Activated CD4-positive, alpha-beta T cell treated with anti-CD3 and anti-CD28 coated beads for 1 hour (primary cell): Measurements from ENCODE around the gene DCPS.

ENCODE experiments used
- DNase-seq: peaks from one replicate; pipeline ENCODE4 v3.0.0-alpha.2; 2020

Gene DCPS

DNA sequence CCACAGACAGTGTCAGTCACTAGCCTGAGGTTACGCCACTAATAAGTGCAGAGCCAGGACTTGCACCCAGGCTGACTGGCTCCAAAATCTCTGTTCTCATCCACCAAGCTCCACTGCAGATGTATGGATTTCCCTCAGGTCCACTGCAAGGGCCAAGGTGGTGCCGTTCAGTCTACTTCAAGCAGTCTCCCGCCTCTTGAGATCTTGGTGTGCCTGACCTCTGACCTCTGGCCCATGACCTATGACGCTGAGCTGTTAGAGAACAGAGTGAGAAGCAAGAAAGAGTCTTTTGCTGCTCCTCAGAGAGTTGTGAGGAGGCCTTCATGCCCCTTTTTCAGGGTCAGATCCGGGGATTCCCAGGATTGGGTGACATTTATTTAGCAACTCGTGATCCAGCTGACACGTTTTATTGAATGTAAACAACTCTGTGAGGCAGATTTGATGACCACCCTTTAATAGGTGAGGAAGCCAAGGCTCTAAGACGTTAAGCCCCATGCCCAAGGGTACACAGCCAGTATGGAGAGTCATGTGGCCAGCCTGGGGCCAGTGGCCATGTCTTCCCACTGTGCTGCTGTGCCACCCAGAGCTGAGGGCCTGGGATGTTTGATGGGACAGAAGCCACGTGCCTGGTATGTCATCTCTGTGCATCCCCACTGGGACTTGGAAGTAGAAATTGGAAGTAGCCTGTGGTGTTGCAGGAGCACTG lies 25.2 kb downstream of the DCPS start:
- DNase-seq: no peak

DNA sequence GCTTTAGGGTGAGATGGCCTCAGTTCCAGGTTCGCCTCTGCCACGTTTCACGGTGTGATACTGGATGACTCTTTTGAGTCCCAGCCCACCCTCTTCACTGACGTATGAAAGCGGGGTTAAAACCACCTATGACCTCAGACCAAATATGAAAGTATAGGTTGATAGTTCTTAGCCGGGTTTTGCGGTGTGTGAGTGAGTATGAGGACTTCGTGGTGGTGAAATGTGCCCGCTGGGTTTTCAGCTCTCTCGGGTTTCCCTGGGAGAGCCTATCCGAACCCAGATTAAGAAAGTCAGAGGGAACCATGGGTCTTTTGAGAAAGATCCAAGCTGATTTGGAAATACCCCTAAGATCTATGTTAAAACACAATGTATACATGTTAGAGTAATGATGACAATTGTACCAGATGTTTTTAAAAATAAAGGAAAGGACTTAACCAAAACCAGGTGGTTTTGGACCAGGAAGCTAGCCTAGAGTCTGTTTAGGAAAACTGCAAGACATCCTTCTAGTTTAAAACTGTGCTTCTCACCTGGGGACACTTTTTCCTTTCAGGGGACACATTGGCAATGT lies 25.9 kb downstream of the DCPS start:
- no peak for DNase-seq

DNA sequence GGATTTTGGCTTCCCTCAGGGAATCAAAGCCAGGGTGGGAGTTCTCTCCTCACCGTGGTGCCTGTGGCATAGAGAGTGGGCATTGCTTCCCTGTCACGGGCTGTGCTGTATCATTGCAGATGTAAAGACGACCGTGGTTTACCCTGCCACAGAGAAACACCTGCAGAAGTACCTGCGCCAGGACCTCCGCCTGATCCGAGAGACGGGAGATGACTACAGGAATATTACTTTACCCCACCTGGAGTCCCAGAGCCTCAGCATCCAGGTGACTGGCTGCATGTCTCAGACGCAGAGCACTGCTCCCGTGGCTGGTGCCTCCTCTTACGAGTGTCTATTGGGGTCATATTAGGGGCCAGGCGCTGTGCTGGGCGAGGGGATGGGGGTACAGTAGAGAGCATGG lies 27.4 kb downstream of the DCPS start:
- no peak for DNase-seq

DNA sequence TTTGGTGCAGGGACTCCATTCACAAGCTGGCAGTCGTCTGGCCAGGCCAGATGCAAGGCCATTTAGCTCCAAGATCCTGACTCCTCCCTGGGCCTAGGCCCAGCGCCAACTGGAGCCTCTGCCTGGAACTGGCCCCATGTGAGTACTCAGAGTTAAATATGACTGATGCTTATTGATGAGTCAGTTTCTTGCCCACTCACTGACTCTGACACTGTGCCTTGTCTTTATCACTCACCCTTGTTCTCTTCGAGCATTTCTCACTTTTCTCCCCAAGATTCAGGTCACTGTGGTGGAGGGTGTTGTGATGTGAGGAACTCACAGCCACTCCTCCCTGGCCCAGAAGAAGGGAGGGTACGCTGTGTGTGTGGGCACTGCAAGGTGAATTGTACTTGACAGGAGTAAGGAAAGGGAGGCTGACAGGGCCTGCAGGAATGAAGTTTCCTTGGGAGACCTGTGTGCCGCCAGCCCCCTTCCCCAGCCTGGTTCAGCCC lies 28.4 kb downstream of the DCPS start:
- DNase-seq: no peak

DNA sequence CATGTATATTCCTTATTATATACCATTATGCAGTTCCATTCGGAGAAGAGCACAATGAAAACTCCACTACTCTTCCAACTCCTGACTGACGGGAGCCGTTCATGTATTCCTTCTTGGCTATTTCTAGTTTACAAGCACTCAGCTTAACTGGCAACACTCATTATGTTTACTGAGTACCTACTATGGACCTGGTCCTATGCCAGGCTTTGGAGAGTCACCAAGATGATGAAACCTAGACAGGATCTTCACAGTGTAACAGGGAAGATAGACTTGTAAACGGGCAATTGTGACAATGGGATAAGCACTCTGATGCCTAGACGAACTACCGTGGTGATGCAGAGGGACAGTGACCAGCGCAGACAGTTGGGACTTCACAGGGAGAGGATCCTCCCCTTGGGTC lies 29.3 kb downstream of the DCPS start:
- no peak for DNase-seq

DNA sequence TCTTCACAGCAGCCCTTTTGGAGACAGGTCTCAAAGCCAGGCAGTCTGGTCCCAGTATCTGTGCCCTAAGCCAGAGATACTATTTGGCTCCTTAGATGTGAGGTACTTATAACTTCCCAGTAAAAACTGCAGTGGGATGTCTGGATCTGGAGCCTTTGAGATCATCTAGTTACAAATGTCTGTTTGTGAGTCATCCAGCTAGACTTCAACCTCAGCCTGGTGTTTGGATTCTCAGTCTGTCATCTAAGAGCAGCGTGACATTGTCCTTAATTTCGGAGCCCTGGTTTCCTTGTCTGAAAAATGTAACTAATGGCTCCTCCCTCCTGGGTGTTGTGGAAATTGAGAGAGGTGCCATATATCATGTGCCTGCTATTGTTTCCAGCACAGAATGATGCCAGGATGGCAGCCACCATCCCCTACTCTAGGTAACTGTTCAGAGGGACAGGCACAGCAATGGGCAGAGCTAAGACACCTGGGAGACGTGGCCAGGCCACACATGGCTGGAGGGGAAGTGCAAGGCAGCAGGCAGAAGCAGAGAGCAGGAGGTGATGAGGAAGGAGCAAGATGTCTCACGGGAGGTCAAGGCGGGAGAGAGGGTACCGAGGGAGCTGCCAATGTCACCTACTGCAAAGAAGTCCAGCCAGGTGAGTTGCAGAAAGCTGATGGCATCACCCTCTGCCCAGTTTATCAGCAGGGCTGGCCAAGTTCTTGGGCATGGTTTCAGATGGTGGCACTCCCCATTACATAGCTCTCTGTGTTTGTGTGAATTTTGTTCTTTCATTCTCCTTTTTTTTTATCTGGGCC lies 31.0 kb downstream of the DCPS start:
- DNase-seq: no peak

DNA sequence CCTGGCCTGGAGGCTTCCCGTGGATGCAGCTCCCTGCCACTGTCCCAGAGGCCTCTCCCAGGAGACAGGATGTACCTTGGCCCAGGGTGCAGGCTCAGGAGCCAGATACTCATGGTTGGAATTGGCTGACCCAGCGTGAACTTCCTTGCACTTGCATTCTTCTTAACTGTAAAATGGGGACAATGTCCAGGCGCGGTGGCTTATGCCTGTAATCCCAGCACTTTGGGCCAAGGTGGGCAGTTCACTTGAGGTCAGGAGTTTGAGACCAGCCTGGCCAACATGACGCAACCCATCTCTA lies 31.6 kb downstream of the DCPS start:
- no peak for DNase-seq

DNA sequence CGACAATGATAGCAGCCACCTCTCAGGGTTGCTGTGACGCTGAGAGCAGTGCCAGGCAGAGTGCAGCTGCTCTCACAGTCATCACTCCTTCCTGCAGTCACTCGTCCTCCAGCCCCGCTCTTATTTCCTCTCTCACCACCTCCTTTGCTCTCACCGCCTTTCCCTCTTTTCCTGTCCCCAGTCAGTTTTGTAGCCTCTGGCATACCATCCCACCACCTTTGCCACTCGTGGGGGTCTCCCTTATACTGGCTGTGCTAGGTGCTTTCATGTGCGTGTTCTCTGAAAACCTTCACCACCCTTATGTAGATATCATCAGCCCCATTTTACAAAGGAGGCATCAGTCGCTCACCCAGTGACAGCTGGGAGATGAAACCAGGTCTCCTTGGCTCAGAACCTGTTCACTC lies 32.3 kb downstream of the DCPS start:
- DNase-seq: no peak

DNA sequence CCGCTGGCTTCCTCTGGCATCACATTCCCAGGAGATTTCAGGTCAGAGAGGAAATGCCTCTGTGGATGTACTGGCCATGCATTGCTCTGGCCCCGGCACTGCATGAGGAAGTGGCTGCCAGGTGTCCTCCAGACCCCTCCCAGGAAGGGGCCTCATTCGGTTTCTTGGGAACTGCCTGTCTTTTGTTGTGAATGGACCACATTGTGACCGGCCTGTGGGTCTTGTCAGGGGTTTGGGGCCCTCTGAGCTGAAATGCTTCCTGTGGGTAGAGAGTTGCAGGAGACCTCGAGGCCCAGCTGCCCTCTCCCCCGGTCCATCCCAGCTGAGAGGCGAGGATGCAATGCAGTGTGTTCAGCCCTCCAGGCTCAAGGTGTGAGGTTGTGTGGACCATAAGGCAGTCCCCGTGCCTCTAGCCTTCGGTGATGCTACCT lies 32.8 kb downstream of the DCPS start:
- no peak for DNase-seq

DNA sequence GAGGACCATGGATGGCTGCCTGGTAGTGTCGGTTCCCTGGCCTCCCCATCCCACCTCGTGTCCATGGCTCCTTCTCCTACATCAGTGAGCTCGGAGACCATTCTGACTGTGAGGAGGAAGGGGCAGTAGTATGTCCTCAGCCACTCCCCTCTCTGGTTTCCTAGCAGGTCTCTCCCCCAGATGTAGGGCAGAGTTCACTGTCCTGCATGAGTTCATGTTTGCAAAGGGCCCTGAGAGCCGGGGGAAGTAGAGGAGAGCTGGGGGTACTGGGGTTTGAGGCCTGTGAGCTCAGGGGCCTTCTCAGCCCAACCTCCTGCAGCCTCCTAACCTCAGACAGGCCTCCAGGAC lies 33.2 kb downstream of the DCPS start:
- no peak for DNase-seq

DNA sequence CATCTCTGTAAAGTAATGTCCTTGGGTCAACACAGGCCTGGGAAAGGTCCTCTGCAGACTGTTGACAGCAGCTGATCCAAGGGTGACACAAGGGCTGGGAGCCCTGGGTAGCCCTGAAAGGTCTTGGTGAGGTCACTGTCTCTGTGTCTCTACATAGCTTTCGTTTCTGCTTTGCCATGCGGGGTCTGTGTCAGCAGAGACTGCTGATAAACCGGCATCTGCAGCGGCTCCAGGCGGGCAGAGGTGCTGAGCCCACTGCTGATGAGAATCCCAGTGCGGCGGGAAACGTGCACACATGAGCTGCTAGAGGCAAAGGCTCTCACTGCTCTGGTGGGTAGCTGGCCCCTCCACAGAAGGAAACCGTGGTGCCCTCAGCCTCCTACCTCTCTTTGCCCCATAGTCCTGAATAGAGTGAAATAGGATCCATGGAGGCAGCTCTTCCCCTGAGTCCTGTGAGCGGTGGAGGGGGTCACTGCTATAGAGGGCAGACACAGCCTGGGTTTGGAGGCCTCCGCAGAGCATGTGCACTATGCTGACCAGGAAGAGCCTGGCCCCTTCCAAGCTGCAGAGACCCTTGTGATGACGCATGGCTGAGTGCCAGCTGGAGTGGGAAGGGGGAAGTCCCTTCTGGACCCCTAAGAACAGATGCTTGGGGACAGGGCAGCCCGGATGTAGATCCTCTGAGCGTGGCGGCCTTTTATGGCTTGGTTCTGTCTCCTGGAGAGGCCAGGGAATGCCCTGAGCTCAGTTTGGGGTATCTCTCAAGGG lies 33.8 kb downstream of the DCPS start:
- DNase-seq: no peak

DNA sequence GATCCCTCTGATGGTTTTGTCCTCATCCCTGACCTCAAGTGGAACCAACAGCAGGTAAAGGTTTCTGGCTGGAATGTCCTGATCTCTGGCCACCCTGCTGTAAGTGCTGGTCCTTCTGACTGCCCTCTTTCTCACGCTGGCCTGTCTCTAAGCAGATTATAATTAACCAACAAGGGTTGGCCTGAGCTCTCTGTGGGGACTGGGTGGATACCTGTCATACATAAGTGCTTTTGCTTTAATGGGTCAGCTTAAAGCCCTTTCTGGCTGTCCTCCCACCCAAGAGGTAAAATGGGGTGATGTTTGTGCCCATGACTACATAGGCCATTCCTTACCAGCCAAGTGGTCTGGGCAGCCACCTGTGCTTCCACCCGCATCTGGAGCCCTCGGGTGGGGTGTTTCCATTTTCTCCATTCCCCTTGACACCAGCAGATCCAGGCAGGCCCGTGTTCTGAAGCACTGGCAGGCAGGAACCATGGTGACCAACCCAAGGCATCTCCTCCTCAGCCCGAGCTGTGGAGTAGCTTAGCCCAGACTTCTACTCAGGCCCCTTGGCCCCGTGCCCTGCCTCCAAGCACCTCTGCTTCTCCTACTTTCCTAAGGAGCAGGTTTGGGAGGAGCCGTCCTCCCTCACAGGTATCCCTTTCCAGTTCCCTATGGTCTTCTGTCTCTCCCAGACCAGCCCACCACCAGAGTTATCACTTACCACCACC lies 34.6 kb downstream of the DCPS start:
- DNase-seq: no peak

DNA sequence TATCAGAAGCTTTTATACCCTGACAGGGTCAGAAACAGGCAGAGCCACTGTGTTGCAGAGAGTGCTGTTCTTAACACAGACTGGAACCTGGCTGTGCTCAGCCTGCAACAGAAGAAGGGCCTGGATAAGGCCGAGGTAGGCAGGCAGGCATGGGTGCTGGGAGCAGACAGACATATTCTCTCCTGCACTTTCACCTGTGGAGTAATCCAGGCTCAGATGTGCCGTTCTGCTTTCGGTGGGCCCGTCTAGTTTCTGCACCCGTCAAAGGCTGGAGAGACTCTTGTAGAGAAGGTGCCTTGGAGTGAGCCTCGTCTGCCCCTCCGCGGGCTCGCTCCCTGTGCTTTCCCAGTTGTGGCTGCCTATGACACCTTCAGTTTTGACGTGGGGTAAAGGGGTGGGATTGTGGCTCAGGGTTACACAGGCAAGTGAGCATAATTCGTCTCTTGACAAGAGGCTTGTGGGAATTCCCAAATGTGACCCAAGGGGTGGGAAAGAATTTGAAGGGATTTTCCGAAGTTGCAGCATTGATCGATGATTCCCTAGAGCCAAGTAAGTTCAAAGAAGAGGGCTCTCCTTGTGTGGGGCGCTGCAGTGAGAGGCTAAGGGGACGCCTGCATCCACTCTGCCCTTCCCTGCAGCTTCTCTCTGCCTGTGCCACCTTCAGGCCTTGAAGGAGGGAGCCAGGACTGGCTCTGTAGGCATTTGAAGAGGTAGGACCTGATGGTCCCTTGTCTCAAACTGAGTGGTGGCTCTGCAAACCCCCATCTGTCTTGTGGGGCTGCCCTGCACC lies 35.4 kb downstream of the DCPS start:
- no peak for DNase-seq

DNA sequence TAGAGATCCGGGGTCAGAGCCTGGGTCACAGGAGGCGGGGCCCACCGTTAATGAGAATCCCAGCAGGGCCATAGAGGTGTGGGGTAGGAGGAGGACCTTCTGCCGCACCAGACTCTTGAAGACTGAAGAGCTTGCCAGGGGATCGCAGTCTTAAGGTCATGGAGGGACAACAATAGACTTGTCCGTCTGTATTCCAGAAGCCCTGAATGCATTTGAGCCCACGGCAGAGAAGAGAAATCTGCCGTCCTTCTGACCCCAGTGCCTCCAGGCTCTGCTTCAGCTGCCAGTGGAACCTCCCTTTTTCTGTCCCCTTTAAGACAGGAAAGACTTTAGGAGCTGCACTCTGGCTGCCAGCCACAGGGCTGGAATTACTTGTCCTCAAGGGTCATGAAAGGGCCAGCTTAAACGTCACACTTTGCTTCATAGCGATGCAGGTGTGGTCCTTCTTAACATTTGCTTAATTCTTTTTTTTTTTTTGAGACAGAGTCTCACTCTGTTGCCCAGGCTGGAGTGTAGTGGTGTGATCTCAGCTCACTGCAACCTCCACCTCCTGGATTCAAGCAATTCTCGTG lies 36.1 kb downstream of the DCPS start:
- DNase-seq: no peak

DNA sequence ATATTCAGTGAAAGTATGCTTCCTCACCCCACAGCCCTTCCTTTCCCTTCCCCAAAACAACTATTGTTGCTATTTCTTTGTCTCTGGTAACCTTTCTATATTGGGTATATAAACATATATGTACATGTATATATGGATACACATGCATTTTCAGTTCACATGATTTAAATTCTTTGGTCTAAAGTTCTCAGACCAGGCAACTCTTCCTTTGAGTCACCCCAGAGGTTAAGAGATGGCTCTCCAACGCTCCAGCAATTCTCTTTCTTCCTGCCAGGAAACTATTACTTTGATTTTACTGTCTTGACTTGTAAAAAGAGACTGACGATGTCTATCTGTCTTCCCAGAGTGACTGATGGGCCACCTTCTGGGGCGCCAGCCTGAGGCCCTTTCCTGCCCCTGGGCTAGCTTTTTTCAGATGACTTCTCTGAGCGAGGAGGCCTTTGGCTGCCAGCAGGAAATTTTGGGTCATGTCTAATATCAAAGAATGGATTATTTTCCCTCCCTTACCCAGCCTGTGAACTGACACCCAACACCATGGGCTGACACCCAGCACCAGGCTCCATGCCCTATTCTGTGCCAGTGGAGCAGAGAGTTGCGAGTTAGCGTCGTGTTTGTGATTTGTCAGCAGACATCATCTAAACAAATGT lies 37.2 kb downstream of the DCPS start:
- no peak for DNase-seq

DNA sequence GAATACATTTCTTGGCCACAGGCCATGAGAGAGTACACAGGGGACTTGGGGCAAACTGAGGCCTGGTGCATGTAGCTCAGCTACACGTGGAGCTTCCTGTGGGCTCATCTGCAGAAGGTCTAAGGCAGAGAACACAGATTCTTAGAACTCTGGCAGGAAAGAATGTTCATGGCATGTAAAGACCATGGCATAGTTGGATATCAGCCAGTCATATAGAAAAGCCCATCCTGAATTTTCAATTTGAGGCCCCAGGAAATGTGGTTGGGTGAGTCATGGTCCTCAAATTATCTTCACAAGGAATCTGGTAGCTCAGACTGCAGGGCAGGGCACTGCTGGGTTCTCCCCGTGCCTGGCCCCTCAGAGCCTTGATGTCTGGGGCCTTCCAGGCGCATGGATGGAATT lies 37.9 kb downstream of the DCPS start:
- no peak for DNase-seq

DNA sequence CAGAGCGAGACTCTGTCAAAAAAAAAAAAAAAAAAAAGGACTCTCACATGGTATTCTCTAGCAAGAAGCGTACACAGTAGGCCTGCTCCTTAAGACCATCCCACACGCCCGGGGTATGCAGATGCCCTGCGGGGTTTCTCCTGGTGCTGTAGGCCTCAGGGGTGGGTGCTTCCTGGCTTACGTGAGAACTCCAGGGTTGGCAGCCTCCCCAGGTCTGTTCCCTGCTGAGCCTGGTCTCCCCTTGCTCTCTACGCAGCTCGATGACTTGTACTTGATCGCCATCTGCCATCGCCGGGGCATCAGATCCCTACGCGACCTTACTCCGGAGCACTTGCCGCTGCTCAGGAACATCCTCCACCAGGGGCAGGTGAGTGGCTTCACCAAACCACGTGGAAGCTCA lies 39.2 kb downstream of the DCPS start:
- no peak for DNase-seq

DNA sequence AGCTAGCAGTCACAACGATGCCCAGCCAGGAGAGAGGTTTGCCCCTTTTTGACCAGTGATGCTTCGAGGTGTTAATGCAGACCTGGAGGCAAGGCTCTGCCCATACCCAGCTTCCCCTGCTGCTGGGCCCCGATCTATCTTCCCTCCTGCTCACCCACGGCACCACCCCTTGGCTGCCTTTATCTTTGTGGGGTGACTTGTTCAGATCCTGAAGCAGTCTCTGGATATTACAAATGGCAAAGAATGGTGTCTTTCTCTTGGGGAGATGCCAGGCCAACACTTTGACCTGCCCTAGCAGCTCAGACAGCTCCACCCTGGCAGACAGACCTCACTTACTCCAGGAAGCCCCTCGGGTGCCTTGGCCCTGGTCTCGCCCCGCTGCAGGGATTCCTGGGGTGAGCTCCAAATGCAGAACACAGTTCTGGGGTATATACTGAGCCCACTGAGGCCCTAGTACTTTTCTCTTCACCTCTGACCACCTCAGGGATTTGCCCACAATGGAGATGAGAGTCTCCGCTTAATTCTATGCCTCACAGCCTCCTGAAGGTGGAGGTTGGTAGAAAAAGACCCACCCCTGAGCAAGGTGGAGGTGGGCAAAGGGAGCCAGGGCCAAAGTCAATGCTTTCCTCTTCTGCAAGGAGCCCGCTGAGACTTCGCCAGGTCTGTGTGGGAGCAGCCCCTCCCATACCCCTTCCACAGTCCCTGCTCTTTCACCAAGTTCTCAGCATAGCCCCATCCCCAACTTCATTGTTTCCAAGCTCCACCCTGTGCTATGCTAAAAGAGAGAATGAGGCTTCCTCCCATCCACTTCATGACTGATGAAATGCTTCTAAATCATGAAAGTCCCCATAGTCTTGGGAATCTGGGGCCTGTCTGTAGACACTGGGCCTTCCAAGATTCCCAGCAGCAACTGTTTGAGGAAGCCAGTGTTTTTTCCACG lies 40.6 kb downstream of the DCPS start:
- no peak for DNase-seq

DNA sequence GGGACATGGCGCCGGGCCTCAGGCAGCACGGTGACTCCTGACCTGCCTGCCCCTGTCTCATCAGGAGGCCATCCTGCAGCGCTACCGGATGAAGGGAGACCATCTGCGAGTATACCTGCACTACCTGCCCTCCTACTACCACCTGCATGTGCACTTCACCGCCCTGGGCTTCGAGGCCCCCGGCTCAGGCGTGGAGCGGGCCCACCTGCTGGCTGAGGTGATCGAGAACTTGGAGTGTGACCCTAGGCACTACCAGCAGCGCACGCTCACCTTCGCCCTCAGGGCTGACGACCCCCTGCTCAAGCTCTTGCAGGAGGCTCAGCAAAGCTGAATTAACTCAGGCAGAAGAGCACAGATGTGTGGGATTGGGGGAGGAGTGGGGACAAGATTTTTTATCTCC lies 41.4 kb downstream of the DCPS start:
- DNase-seq: no peak
